Body of pancreas (tissue), 4 donors: ENCODE measurements around the gene CLSTN2. TPM values are rescaled to one million over a fixed set of nuclear protein-coding genes. Genes with fewer than 3 reads are reported as not detected.

ENCODE experiments used
- ATAC-seq: fragments of 150-250 bp; one replicate; pipeline ENCODE4 v1.9.1; 2016
- DNase-seq, 4 donors: peaks; one replicate each; pipeline ENCODE4 v3.0.0-alpha.2; 2019
- H3K27ac ChIP-seq, 4 donors: fragments of 200-600 bp; sonication (generic); 1 replicate in 3 of 4; 2 replicates in 1 of 4; pipeline versions ENCODE4 v1.5.1 to v1.6.1; 2016 to 2019; ENCODE audit warnings: mild to moderate bottlenecking in 1 of 4, mixed read lengths in 1 of 4, moderate library complexity in 1 of 4
- H3K27me3 ChIP-seq, 2 donors: fragments of 200-600 bp; sonication (generic); one replicate each; pipeline ENCODE4 v1.6.0; 2016; ENCODE audit warnings: mild to moderate bottlenecking in 1 of 2
- H3K36me3 ChIP-seq, 2 donors: fragments of 200-600 bp; sonication (generic); replicated peaks in 1 of 2; 2 replicates each; pipeline ENCODE4 v1.5.1; 2016; ENCODE audit warnings: low read depth in 2 of 2; ENCODE audit not compliant: insufficient read depth in 1 of 2
- H3K4me1 ChIP-seq: fragments of 200-600 bp; sonication (generic); one replicate; pipeline ENCODE4 v1.6.0; 2016
- H3K4me3 ChIP-seq, 2 donors: fragments of 200-600 bp; sonication (generic); 1 replicate in 1 of 2; 2 replicates in 1 of 2; pipeline ENCODE4 v1.5.1; 2016 to 2019
- H3K9me3 ChIP-seq, 3 donors: fragments of 200-600 bp; sonication (generic); 1 replicate in 2 of 3; 2 replicates in 1 of 3; pipeline ENCODE4 v1.5.1; 2016
- CTCF ChIP-seq, 7 experiments: fragments of 450-650 bp in 4 of 7; fragments of 200-600 bp in 3 of 7; sonication (generic) in 3 of 7; IDR thresholded peaks; one replicate each; pipeline ENCODE4 v1.5.1; 2016 to 2019; ENCODE audit warnings: antibody characterized with exemption in 7 of 7
- POLR2A ChIP-seq, 3 donors: fragments of 450-650 bp; IDR thresholded peaks; one replicate each; pipeline ENCODE4 v1.6.1; 2016; ENCODE audit warnings: antibody characterized with exemption in 3 of 3, mild to moderate bottlenecking in 2 of 3
- WGBS, 2 donors: methylation state at CpG; one replicate each; pipeline ENCODE4 v1.1.5; 2017; 5-methylcytosine and 5-hydroxymethylcytosine counted together
- intact Hi-C: fragments of 100-400 bp; cut with DNase I; formaldehyde crosslinking; loops from one replicate; pipeline ENCODE4 v1.15.1; 2023
- total RNA-seq, 2 donors: library from RNA; depleted of rRNA; stranded (reverse); fragments of >200 nt; gene quantifications; one replicate each; pipeline ENCODE4 v1.1.0, GENCODE V29; 2016

Gene CLSTN2
- total RNA-seq, 2 donors from 2014 or later: 14.5 to 14.8 TPM

GRCh38 chr3:140396110-140396509, 461.1 kb downstream of the CLSTN2 start:
- no peak overlapping the region for H3K27ac ChIP-seq
- intact Hi-C loops: no loop called here
- no peaks in the 10 kb centered on the region for H3K27me3 ChIP-seq
- H3K36me3 ChIP-seq: no peaks in the 10 kb centered on the region
- H3K4me1 ChIP-seq: no peaks in the 10 kb centered on the region
- no peak for TF ChIP-seq CTCF (IDR thresholded peaks at IDR 0.05)
- TF ChIP-seq POLR2A (IDR thresholded peaks at IDR 0.05): no peak
- no peaks in the 10 kb centered on the region for H3K9me3 ChIP-seq
- H3K4me3 ChIP-seq: no peak overlapping the region
- 55 to 63% methylated on average over 3 of the region's 3 CpGs for WGBS, 2 donors
- ATAC-seq (no peak), DNase-seq (no peak)

GRCh38 chr3:140397847-140398246, 462.9 kb downstream of the CLSTN2 start:
- no peaks in the 10 kb centered on the region for H3K27me3 ChIP-seq
- TF ChIP-seq POLR2A (IDR thresholded peaks at IDR 0.05) (no peak), CTCF (IDR thresholded peaks at IDR 0.05) (no peak)

GRCh38 chr3:140398387-140398786, 463.4 kb downstream of the CLSTN2 start:
- Histone ChIP-seq H3K27ac (no peak overlapping the region), H3K27me3 (no peaks in the 10 kb centered on the region), H3K36me3 (no peaks in the 10 kb centered on the region), H3K4me1 (no peaks in the 10 kb centered on the region), H3K9me3 (no peaks in the 10 kb centered on the region), H3K4me3 (no peak overlapping the region)
- intact Hi-C loops: no loop called here
- ATAC-seq (no peak), DNase-seq (no peak)
- no peak for TF ChIP-seq POLR2A (IDR thresholded peaks at IDR 0.05)
- TF ChIP-seq CTCF (IDR thresholded peaks at IDR 0.05): no peak
- WGBS, 2 donors: 52 to 75% methylated on average over 2 of the region's 2 CpGs

More at GRCh38 chr3:140397847-140398246, 462.9 kb downstream of the CLSTN2 start:
- ATAC-seq (no peak), DNase-seq (no peak)
- Histone ChIP-seq H3K9me3 (no peaks in the 10 kb centered on the region), H3K36me3 (no peaks in the 10 kb centered on the region), H3K4me3 (no peak overlapping the region), H3K27ac (no peak overlapping the region), H3K4me1 (no peaks in the 10 kb centered on the region)
- intact Hi-C loops: no loop called here

GRCh38 chr3:140399871-140400270, 464.9 kb downstream of the CLSTN2 start:
- TF ChIP-seq CTCF (IDR thresholded peaks at IDR 0.05): no peak
- no peak for TF ChIP-seq POLR2A (IDR thresholded peaks at IDR 0.05)
- intact Hi-C loops: no loop called here
- H3K9me3 ChIP-seq: no peaks in the 10 kb centered on the region
- DNase-seq (no peak), ATAC-seq (no peak)
- no peaks in the 10 kb centered on the region for H3K27me3 ChIP-seq
- no peak overlapping the region for H3K4me3 ChIP-seq
- 63 to 79% methylated on average over 2 of the region's 2 CpGs for WGBS, 2 donors
- no peaks in the 10 kb centered on the region for H3K36me3 ChIP-seq
- H3K4me1 ChIP-seq: no peaks in the 10 kb centered on the region
- no peak overlapping the region for H3K27ac ChIP-seq

- H3K9me3 ChIP-seq: no peaks in the 10 kb centered on the region
- no peaks in the 10 kb centered on the region for H3K4me1 ChIP-seq
- no peak for DNase-seq
- WGBS, 2 donors: 80 to 82% methylated on average over 2 of the region's 2 CpGs
- no peaks in the 10 kb centered on the region for H3K27me3 ChIP-seq
- H3K4me3 ChIP-seq: no peak overlapping the region
- intact Hi-C loops: no loop called here
- TF ChIP-seq POLR2A (IDR thresholded peaks at IDR 0.05) (no peak), CTCF (IDR thresholded peaks at IDR 0.05) (no peak)
- ATAC-seq: no peak
- H3K36me3 ChIP-seq: no peaks in the 10 kb centered on the region
- H3K27ac ChIP-seq: no peak overlapping the region
Measured at GRCh38 chr3:140403079-140403478, 468.1 kb downstream of the CLSTN2 start.
